ENCODE data around the gene SYNPO.

Gene SYNPO, protein sequence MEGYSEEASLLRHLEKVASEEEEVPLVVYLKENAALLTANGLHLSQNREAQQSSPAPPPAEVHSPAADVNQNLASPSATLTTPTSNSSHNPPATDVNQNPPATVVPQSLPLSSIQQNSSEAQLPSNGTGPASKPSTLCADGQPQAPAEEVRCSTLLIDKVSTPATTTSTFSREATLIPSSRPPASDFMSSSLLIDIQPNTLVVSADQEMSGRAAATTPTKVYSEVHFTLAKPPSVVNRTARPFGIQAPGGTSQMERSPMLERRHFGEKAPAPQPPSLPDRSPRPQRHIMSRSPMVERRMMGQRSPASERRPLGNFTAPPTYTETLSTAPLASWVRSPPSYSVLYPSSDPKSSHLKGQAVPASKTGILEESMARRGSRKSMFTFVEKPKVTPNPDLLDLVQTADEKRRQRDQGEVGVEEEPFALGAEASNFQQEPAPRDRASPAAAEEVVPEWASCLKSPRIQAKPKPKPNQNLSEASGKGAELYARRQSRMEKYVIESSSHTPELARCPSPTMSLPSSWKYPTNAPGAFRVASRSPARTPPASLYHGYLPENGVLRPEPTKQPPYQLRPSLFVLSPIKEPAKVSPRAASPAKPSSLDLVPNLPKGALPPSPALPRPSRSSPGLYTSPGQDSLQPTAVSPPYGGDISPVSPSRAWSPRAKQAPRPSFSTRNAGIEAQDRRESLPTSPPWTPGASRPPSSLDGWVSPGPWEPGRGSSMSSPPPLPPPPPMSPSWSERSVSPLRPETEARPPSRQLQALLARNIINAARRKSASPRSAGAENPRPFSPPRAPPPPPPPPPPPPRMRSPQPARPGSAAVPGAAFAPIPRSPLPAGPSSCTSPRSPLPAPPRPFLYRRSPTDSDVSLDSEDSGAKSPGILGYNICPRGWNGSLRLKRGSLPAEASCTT

DNA sequence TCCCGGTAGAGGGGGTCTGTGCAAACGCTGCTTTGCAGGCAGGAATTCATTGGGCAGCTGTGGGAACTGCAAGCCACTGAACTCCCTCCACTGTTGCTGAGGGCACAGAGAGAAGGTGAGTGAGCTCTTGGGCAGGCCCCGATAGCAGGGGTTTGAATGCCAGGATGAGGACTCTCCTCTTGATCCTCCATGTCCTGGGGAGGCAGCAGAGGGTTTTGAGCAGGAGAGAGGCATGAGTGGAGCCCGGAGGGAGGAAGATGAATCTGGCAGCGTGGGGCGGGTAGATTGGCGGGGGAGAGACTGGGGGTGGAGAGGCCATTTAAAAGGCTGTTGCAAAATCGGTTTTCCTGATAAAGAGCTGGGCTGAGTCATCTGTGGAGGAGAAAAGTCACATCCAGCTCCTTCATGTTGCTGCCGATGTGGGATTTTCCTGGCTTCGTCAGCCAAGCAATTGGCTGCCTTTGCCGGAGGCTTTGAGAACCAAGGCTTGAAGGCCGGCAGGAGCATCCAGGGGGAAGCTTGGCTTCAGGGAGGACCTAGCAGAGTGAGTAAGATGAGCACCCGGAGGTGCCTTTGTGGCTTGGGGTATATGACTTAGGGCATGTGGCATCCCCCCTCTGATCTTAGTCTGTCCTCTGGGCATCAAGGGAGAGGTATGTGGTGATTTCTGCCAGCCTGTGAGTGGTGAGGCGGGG is at the start of gene SYNPO:
SYNPO (plus strand) TSS at position 350 of the 695 bp plus-strand sequence. CDS start 7,616 bp downstream, outside the sequence.
- POLR2A ChIA-PET: interaction anchor here (2.1 kb wide), 1 partner anchor 61 kb away, joined by 5 read pairs; the partner anchor contains the start of gene RBM22
- CTCF ChIA-PET: interaction anchor here (0.6 to 1.0 kb wide), 3 partner anchors 14 to 598 kb away, joined by 3 to 4 read pairs (median 4); no protein-coding TSS in a partner anchor
- TF ChIP-seq BHLHE40 (IDR thresholded peaks at IDR 0.05; ENCODE audit: borderline replicate concordance): no peak
- TF ChIP-seq L3MBTL2 (conservative IDR thresholded peaks at IDR 0.05): no peak
- TF ChIP-seq, protein P1, sequence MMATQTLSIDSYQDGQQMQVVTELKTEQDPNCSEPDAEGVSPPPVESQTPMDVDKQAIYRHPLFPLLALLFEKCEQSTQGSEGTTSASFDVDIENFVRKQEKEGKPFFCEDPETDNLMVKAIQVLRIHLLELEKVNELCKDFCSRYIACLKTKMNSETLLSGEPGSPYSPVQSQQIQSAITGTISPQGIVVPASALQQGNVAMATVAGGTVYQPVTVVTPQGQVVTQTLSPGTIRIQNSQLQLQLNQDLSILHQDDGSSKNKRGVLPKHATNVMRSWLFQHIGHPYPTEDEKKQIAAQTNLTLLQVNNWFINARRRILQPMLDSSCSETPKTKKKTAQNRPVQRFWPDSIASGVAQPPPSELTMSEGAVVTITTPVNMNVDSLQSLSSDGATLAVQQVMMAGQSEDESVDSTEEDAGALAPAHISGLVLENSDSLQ (IDR thresholded peaks at IDR 0.05): no peak
- TF ChIP-seq LEF1 (IDR thresholded peaks at IDR 0.05; ENCODE audit: borderline replicate concordance): no peak
- TF ChIP-seq ELF4 (IDR thresholded peaks at IDR 0.05): no peak
- TF ChIP-seq ARNT (IDR thresholded peaks at IDR 0.05): no peak
- TF ChIP-seq TARDBP (IDR thresholded peaks at IDR 0.05): no peak
- no peak for TF ChIP-seq FOXA1 (IDR thresholded peaks at IDR 0.05)
- TF ChIP-seq FOXM1 (IDR thresholded peaks at IDR 0.05; ENCODE audit: borderline replicate concordance): no peak
- TF ChIP-seq HDGF (IDR thresholded peaks at IDR 0.05; ENCODE audit: borderline replicate concordance): no peak
- no peak for TF ChIP-seq SP1 (IDR thresholded peaks at IDR 0.05)
- no peak for TF ChIP-seq FOXK2 (IDR thresholded peaks at IDR 0.05)
- TF ChIP-seq SUZ12 (IDR thresholded peaks at IDR 0.05): no peak
- no peak for TF ChIP-seq ZNF384 (IDR thresholded peaks at IDR 0.05)
- no peak for TF ChIP-seq NFRKB (IDR thresholded peaks at IDR 0.05)
- no peak for TF ChIP-seq CTBP1 (IDR thresholded peaks at IDR 0.05; ENCODE audit: borderline replicate concordance)
- no peak for DNase-seq (ENCODE audit: extremely low spot score)

DNA sequence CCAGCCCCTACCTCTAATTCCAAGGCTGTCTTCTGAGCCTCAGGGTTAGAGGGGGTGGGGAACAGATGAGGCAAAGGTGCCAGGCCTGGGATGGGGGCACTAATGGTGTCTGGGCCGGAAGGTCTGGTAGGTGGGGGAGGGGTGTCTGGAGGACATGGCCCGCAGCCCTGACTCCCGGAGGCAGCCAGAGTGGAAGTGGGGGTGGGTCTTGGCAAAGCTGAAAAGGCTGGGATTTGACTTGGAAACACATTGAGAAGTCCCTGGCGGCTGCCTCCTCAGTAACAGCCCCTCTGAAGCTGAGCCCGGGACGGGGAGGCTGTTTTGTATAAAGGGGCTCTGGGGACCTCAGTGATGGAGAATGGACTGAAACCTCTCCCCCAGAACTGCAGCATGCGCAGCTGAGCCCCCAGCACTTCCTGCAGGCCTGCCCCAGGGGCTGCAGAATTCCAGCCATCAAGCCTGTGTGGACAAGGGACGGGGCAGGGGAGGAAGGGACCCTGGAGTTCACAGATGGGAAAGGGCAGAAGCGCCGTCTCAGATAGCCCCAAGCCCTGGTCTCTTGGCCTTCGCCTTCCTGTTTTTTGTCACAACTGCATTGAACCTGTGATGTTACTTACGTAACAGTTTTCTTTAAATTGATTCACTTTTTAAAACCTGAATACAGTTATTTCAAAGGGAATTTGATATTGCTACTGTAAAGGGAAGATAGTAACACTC is 49.3 kb upstream of the SYNPO start:
- POLR2A ChIA-PET: no interaction called here
- CTCF ChIA-PET: no interaction called here

DNA sequence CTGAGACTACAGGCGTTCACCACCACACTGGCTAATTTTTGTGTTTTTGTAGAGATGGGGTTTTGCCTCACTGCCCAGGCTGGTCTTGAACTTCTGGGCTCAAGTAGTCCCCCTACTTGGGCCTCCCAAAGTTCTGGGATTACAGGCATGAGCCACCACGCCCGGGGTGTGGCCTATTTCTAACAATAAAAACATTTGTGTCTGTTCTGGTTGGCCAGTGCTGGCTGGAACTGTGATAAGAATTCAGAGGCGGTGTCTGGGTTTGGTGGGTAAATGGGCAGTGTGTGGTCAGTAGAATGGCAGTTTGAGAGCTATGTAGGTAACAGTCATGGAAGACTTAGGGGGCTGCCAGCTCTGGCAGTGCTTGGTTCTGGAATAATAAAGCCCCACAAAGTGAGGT is 46.9 kb upstream of the SYNPO start:
- no peak for DNase-seq (ENCODE audit: extremely low spot score)
- TF ChIP-seq FOXA1 (IDR thresholded peaks at IDR 0.05) (no peak), L3MBTL2 (conservative IDR thresholded peaks at IDR 0.05) (no peak)
- ChIA-PET CTCF (no interaction called here), POLR2A (no interaction called here)

More for the DNA sequence above, 49.3 kb upstream of the SYNPO start:
- no peak for TF ChIP-seq TARDBP (IDR thresholded peaks at IDR 0.05)
- TF ChIP-seq SP1 (IDR thresholded peaks at IDR 0.05): no peak
- TF ChIP-seq, protein P1 (IDR thresholded peaks at IDR 0.05): no peak
- no peak for TF ChIP-seq ZNF384 (IDR thresholded peaks at IDR 0.05)
- TF ChIP-seq FOXM1 (IDR thresholded peaks at IDR 0.05; ENCODE audit: borderline replicate concordance): no peak
- TF ChIP-seq ELF4 (IDR thresholded peaks at IDR 0.05): no peak
- TF ChIP-seq FOXA1 (IDR thresholded peaks at IDR 0.05): no peak
- TF ChIP-seq NFRKB (IDR thresholded peaks at IDR 0.05): no peak
- TF ChIP-seq FOXK2 (IDR thresholded peaks at IDR 0.05): no peak
- TF ChIP-seq L3MBTL2 (conservative IDR thresholded peaks at IDR 0.05): no peak
- TF ChIP-seq LEF1 (IDR thresholded peaks at IDR 0.05; ENCODE audit: borderline replicate concordance): no peak
- TF ChIP-seq ARNT (IDR thresholded peaks at IDR 0.05): no peak
- DNase-seq (ENCODE audit: extremely low spot score): no peak

DNA sequence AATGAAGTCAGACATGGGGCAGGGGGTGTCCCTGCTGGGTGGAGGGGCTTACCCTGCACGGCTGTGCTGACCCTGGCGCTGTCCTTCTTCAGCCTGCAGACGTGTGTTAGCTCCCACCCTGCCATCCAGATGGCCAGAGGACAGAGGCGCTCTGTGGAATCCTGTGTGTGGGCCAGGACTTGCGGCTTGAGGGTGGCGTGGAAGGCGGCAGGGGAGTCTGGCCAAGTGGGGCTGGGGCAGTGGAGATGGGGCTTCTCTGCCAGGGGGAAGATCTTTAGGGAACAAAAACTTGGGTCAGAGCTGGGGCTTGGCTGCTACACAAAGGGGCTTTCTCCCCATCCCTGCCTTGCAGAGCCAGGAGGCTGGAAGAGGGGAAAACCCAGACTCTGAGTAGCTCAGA is 46.5 kb upstream of the SYNPO start:
- ChIA-PET POLR2A (no interaction called here), CTCF (no interaction called here)
- TF ChIP-seq CTBP1 (IDR thresholded peaks at IDR 0.05; ENCODE audit: borderline replicate concordance) (no peak), NFRKB (IDR thresholded peaks at IDR 0.05) (no peak), LEF1 (IDR thresholded peaks at IDR 0.05; ENCODE audit: borderline replicate concordance) (no peak)
- DNase-seq (ENCODE audit: extremely low spot score): no peak

DNA sequence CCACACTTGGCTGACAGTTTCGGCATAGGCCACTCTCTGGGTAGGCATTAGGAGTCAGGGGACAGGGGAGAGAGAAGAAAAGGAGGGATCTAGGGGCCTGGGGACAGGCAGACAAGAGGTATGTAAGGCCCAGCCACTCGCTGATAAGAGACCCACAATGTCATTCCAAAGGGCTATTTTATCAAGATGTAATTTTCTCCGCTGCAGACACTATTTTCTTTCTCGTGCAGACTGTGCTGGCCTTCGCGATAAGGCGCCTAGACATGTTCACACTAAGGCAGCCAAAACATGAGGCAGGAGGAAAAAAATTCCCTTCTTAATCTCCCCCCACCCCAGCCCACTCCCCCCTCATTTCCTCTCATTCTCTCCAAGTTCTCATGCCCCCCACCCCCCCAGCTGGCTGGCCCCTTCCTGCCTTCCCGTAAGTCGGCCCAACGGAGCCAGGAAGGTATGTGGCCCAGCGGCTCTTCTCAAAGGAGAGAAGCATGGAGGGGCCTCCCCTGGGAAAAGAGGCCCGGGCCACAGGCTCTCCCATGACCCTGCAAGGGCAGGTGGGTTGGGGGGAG is 44.9 kb upstream of the SYNPO start:
- TF ChIP-seq ZNF384 (IDR thresholded peaks at IDR 0.05): no peak
- no peak for TF ChIP-seq NFRKB (IDR thresholded peaks at IDR 0.05)
- no peak for TF ChIP-seq L3MBTL2 (conservative IDR thresholded peaks at IDR 0.05)
- TF ChIP-seq ARNT (IDR thresholded peaks at IDR 0.05): no peak
- no peak for TF ChIP-seq ELF4 (IDR thresholded peaks at IDR 0.05)
- TF ChIP-seq SP1 (IDR thresholded peaks at IDR 0.05): no peak
- TF ChIP-seq FOXM1 (IDR thresholded peaks at IDR 0.05; ENCODE audit: borderline replicate concordance): no peak
- TF ChIP-seq SUZ12 (IDR thresholded peaks at IDR 0.05): no peak
- TF ChIP-seq CTBP1 (IDR thresholded peaks at IDR 0.05; ENCODE audit: borderline replicate concordance): no peak
- no peak for TF ChIP-seq FOXK2 (IDR thresholded peaks at IDR 0.05)
- TF ChIP-seq HDGF (IDR thresholded peaks at IDR 0.05; ENCODE audit: borderline replicate concordance): no peak
- no peak for TF ChIP-seq BHLHE40 (IDR thresholded peaks at IDR 0.05; ENCODE audit: borderline replicate concordance)
- TF ChIP-seq, protein P1 (IDR thresholded peaks at IDR 0.05): no peak
- TF ChIP-seq FOXA1 (IDR thresholded peaks at IDR 0.05): no peak
- no peak for TF ChIP-seq TARDBP (IDR thresholded peaks at IDR 0.05)
- TF ChIP-seq LEF1 (IDR thresholded peaks at IDR 0.05; ENCODE audit: borderline replicate concordance): no peak
- DNase-seq (ENCODE audit: extremely low spot score): no peak
- ChIA-PET POLR2A (no interaction called here), CTCF (no interaction called here)
